Measurements from ENCODE around the gene MROH7. TPM values are rescaled to one million over a fixed set of nuclear protein-coding genes. Genes with fewer than 3 reads are reported as not detected.

Gene MROH7
- total RNA-seq, 4 donors from 2014 or later, result 22.3 to 64.2 (median 35.5) TPM

- DNase-seq, result no peak
- TF ChIP-seq CTCF (IDR thresholded peaks at IDR 0.05) (no peak), POLR2A (IDR thresholded peaks at IDR 0.05) (no peak)
- no peak overlapping the region for H3K4me3 ChIP-seq
- H3K27me3 ChIP-seq, result no peaks in the 10 kb centered on the region
- peaks cover 0 to 19% (median 0%) of the 10 kb centered on the region in 3 donors for H3K36me3 ChIP-seq
- no peaks in the 10 kb centered on the region for H3K9me3 ChIP-seq
- no peak overlapping the region for H3K27ac ChIP-seq
- no peaks in the 10 kb centered on the region for H3K4me1 ChIP-seq
Measured at GRCh38 chr1:54754486-54755285, 113.1 kb downstream of the MROH7 start.

- no peaks in the 10 kb centered on the region for H3K27me3 ChIP-seq
- H3K36me3 ChIP-seq, result peaks cover 0 to 19% (median 0%) of the 10 kb centered on the region in 3 donors
- H3K4me3 ChIP-seq, result no peak overlapping the region
- DNase-seq, result no peak
- no peaks in the 10 kb centered on the region for H3K9me3 ChIP-seq
- TF ChIP-seq POLR2A (IDR thresholded peaks at IDR 0.05), result no peak
- no peak for TF ChIP-seq CTCF (IDR thresholded peaks at IDR 0.05)
- no peaks in the 10 kb centered on the region for H3K4me1 ChIP-seq
- no peak overlapping the region for H3K27ac ChIP-seq
Measured at GRCh38 chr1:54757833-54758232, 116.2 kb downstream of the MROH7 start.

GRCh38 chr1:54758678-54759348 is 117.2 kb downstream of the MROH7 start:
- H3K9me3 ChIP-seq, result no peaks in the 10 kb centered on the region
- no peak overlapping the region for H3K27ac ChIP-seq
- H3K36me3 ChIP-seq, result peaks cover 0 to 19% (median 0%) of the 10 kb centered on the region in 3 donors
- no peak overlapping the region for H3K4me3 ChIP-seq
- H3K27me3 ChIP-seq, result no peaks in the 10 kb centered on the region
- TF ChIP-seq CTCF (IDR thresholded peaks at IDR 0.05), result no peak
- no peak for TF ChIP-seq POLR2A (IDR thresholded peaks at IDR 0.05)
- no peak for DNase-seq
- H3K4me1 ChIP-seq, result peaks cover 0 to 8% (median 3%) of the 10 kb centered on the region in 4 donors

Other genes with a start within 250 kb of the MROH7 start
- 10 to 100 TPM; 19.0 to 35.2 (median 33.4) TPM for gene SSBP3, start 235.4 kb upstream of the MROH7 start, total RNA-seq
- 100 to 1,000 TPM in 2 of 4 donors, 10 to 100 TPM in 2; 41.3 to 200 (median 119) TPM for gene ACOT11, start 93.6 kb upstream of the MROH7 start, total RNA-seq
- gene FAM151A, start 18.3 kb upstream of the MROH7 start, total RNA-seq, result 1,000 to 10,000 TPM in 1 of 4 donors, 100 to 1,000 TPM in 1, 10 to 100 TPM in 2; 15.7 to 1,128 (median 174) TPM
- 10 to 100 TPM; 15.7 to 39.6 (median 30.3) TPM for gene TTC4, start 74.1 kb downstream of the MROH7 start, total RNA-seq
- 10 to 100 TPM in 1 of 4 donors, 1 to 10 TPM in 3; 1.7 to 10.0 (median 5.8) TPM for gene PARS2, start 122.7 kb downstream of the MROH7 start, total RNA-seq
- 100 to 1,000 TPM in 2 of 4 donors, 10 to 100 TPM in 2; 15.7 to 136 (median 102) TPM for gene TTC22, start 159.5 kb downstream of the MROH7 start, total RNA-seq
- 100 to 1,000 TPM in 3 of 4 donors, 10 to 100 TPM in 1; 15.7 to 119 (median 110) TPM for gene DHCR24, start 245.4 kb downstream of the MROH7 start, total RNA-seq